ENCODE data around the gene PFKFB4.

- TF ChIP-seq EZH2 (IDR thresholded peaks at IDR 0.05; ENCODE audit: borderline replicate concordance, low read length) (no peak), CTCF (IDR thresholded peaks at IDR 0.05; ENCODE audit: low read length) (no peak)
These were observed 35.4 kb upstream of the PFKFB4 start for GRCh38 chr3:48591886-48592518.

Measured in OCI-LY1 (cell line).